Measurements from ENCODE around the gene FAM184A.
"Not testable (repeated sequence)": the region's sequence is repeated elsewhere in the genome, so short reads cannot be mapped to it uniquely, and the experiment has no call there.

The FAM184A gene

GRCh38 chr6:119052292-119052889 lies 26.1 kb downstream of the FAM184A start:
- DNase-seq (ENCODE audit: low read depth), result no peak

- no peak for DNase-seq (ENCODE audit: low read depth)
Measured at GRCh38 chr6:119044255-119044654, 34.2 kb downstream of the FAM184A start.

GRCh38 chr6:119043783-119044182 lies 34.7 kb downstream of the FAM184A start:
- no peak for DNase-seq (ENCODE audit: low read depth)

GRCh38 chr6:119043265-119043664 lies 35.2 kb downstream of the FAM184A start:
- no peak for DNase-seq (ENCODE audit: low read depth)

- no peak for DNase-seq (ENCODE audit: low read depth)
Measured at GRCh38 chr6:119040636-119041035, 37.8 kb downstream of the FAM184A start.

GRCh38 chr6:119040229-119040628 lies 38.2 kb downstream of the FAM184A start:
- DNase-seq (ENCODE audit: low read depth), result no peak

- no peak for DNase-seq (ENCODE audit: low read depth)
Measured at GRCh38 chr6:119037941-119038623, 40.4 kb downstream of the FAM184A start.

- DNase-seq (ENCODE audit: low read depth), result no peak
Measured at GRCh38 chr6:119037264-119037663, 41.2 kb downstream of the FAM184A start.

GRCh38 chr6:119036081-119036480 lies 42.4 kb downstream of the FAM184A start:
- no peak for DNase-seq (ENCODE audit: low read depth)

- DNase-seq (ENCODE audit: low read depth), result no peak
Measured at GRCh38 chr6:119035459-119035858, 43.0 kb downstream of the FAM184A start.

- no peak for DNase-seq (ENCODE audit: low read depth)
Measured at GRCh38 chr6:119034827-119035458, 43.5 kb downstream of the FAM184A start.

- no peak for DNase-seq (ENCODE audit: low read depth)
Measured at GRCh38 chr6:119032428-119032827, 46.0 kb downstream of the FAM184A start.

- no peak for DNase-seq (ENCODE audit: low read depth)
Measured at GRCh38 chr6:119030759-119031158, 47.7 kb downstream of the FAM184A start.

- no peak for DNase-seq (ENCODE audit: low read depth)
Measured at GRCh38 chr6:119028091-119028490, 50.4 kb downstream of the FAM184A start.

- DNase-seq (ENCODE audit: low read depth), result no peak
Measured at GRCh38 chr6:119027465-119027864, 51.0 kb downstream of the FAM184A start.

GRCh38 chr6:119026822-119027221 lies 51.6 kb downstream of the FAM184A start:
- no peak for DNase-seq (ENCODE audit: low read depth)

GRCh38 chr6:119025793-119026192 lies 52.7 kb downstream of the FAM184A start:
- no peak for DNase-seq (ENCODE audit: low read depth)

- no peak for DNase-seq (ENCODE audit: low read depth)
Measured at GRCh38 chr6:119024111-119024510, 54.4 kb downstream of the FAM184A start.

- no peak for DNase-seq (ENCODE audit: low read depth)
Measured at GRCh38 chr6:119022796-119023195, 55.7 kb downstream of the FAM184A start.

GRCh38 chr6:119020597-119021561 lies 57.6 kb downstream of the FAM184A start:
- no peak for DNase-seq (ENCODE audit: low read depth)

- not testable (repeated sequence) for DNase-seq (ENCODE audit: low read depth)
Measured at GRCh38 chr6:119015165-119015564, 63.3 kb downstream of the FAM184A start.

- DNase-seq (ENCODE audit: low read depth), result no peak
Measured at GRCh38 chr6:119012521-119012920, 65.9 kb downstream of the FAM184A start.
